GM12891 (cell line): ENCODE measurements around the gene BCORL1.

Source experiments
- DNase-seq: peaks from one replicate; pipeline ENCODE4 v3.0.0; 2011; ENCODE audit warnings: low spot score; ENCODE audit not compliant: insufficient read length
- FAIRE-seq: peaks from 2 replicates; lab custom pipeline; 2011; peaks lifted over from hg19 to GRCh38; lab: Jason Lieb, UNC
- PAX5 ChIP-seq: IDR thresholded peaks from 2 replicates; pipeline ENCODE4 v1.6.1; 2011; ENCODE audit warnings: low read length, moderate library complexity, mild to moderate bottlenecking; ENCODE audit not compliant: insufficient read depth, severe bottlenecking
- POLR2A ChIP-seq: IDR thresholded peaks from 2 replicates; pipeline ENCODE4 v1.6.1; 2011; ENCODE audit warnings: low read depth, low read length, control low read depth
- POLR2AphosphoS5 ChIP-seq: IDR thresholded peaks from 2 replicates; pipeline ENCODE4 v1.6.1; 2011; ENCODE audit warnings: low read depth, low read length, control low read depth
- POU2F2 ChIP-seq: IDR thresholded peaks from 2 replicates; pipeline ENCODE4 v1.6.1; 2011; ENCODE audit warnings: low read depth, mild to moderate bottlenecking, control low read depth, low read length, moderate library complexity
- SPI1 ChIP-seq: IDR thresholded peaks from 2 replicates; pipeline ENCODE4 v1.6.1; 2011; ENCODE audit warnings: low read depth, low read length, control low read depth
- TAF1 ChIP-seq: IDR thresholded peaks from 2 replicates; pipeline ENCODE4 v1.6.1; 2011; ENCODE audit warnings: low read depth, low read length, control low read depth

BCORL1 gene

DNA sequence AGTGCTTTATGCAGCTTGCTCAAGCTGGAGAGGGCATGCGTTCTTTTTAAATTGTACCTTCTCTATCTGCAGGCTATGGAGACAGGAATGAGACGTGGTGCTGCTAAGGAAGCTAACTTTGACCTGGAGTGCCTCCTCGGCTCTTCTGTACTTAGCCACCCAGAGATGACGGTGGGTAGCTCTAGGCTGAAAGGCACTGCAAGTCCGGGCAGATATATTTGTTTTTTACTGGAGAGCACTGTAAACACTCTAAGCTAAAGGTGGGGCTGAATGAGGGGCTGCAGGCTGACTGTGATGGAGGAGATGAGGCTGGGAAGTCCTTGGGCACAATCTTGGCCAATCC is 115.7 kb downstream of the BCORL1 start:
- DNase-seq (no peak), FAIRE-seq (no peak)
- no peak for TF ChIP-seq PAX5
- TF ChIP-seq TAF1 = no peak
- no peak for TF ChIP-seq POLR2A
- TF ChIP-seq SPI1 = no peak
- no peak for TF ChIP-seq POU2F2
- no peak for TF ChIP-seq POLR2AphosphoS5

DNA sequence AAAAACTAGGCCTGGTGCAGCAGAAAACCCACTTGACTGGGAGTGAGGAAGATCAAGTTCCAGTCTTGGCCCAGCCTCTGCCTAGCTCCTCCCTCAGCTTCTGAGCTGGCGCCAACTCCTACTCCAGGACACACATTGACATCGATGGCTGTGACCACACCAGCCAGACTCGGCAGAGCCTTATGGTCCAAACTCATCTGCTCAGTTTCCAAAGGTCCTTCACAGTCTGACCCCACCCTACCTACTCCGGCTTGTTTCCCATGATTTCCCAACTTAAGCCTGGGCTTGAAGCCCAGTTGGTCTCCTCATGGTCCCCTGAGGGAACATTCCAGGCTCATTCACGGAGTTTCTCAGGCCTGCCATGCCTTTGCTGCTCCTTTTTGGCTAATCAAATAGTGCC is 117.7 kb downstream of the BCORL1 start:
- DNase-seq = no peak
- no peak for FAIRE-seq
- TF ChIP-seq POLR2AphosphoS5 (no peak), SPI1 (no peak), PAX5 (no peak), POU2F2 (no peak), TAF1 (no peak), POLR2A (no peak)

DNA sequence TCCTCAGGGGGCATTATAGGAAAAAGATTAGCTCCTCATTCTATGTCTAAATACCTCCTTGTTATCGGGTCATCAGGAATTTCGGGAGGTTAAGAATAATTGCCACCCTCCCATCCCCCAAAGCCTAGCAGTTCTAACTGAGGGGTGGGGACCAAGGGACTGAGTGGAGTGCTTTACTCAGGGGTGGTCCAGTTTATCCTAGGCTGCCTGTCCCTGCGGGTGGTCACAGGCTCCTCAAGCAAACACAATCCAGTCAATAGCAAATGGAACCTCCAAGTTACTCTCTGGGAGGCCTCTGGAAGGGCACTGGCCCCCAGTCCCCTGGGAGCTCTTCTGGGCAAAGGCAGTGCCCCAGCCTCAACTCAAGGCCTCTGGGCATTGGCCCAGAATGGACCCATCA is 121.2 kb downstream of the BCORL1 start:
- FAIRE-seq (no peak), DNase-seq (no peak)

DNA sequence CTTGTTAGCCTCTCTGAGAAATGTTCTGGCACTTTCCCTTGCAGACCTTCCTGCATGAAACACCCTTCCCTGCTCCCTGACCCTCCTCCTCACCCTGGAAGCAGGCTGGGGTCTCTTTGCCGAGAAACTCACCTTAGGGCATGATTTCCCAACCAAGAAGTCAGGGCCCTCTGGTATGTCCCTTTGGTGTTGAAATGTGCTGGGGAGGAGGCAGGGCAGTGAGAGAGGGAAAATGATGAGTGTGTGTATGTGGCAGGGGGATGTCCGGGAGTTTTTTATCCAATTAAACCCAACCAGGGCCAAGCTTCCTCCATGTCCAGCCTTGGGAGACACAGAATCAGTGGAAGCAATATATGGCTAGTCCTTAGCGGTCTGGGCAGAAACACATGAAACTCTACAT is 122.8 kb downstream of the BCORL1 start:
- FAIRE-seq (no peak), DNase-seq (no peak)
- TF ChIP-seq POLR2A (no peak), TAF1 (no peak), POU2F2 (no peak), SPI1 (no peak), POLR2AphosphoS5 (no peak), PAX5 (no peak)

More for the DNA sequence above, 121.2 kb downstream of the BCORL1 start:
- TF ChIP-seq POU2F2 (no peak), SPI1 (no peak), POLR2AphosphoS5 (no peak), POLR2A (no peak), PAX5 (no peak)

DNA sequence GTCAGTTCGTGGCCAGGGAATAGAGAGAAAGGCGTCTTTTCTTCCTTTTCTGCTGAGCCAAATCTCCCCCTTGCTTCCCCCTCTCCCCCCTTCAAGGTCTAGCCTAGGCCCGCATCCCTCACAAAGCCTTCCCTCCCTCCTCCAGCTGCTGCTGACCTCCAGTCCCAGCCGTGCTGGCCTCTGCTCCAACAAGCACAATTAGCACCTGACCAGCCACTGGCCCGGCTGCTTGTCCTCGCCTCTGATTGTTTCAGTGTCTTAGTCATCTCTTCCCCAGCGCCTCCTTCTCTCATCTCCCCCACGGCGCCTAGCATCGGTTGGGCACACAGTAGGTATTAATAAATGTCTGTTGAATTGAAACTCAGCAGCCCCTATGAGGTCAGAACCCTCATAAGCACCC is 123.6 kb downstream of the BCORL1 start:
- FAIRE-seq (no peak), DNase-seq (no peak)
- TF ChIP-seq POLR2AphosphoS5 = no peak
- no peak for TF ChIP-seq SPI1
